Glomerular visceral epithelial cell (primary cell): ENCODE measurements around the gene OR10H4.
"Not testable (repeated sequence)": the region's sequence is repeated elsewhere in the genome, so short reads cannot be mapped to it uniquely, and the experiment has no call there.

ENCODE experiments used
- DNase-seq: peaks from one replicate; pipeline ENCODE4 v3.0.0-alpha.2; 2016; ENCODE audit errors: extremely low spot score

OR10H4 gene

DNA sequence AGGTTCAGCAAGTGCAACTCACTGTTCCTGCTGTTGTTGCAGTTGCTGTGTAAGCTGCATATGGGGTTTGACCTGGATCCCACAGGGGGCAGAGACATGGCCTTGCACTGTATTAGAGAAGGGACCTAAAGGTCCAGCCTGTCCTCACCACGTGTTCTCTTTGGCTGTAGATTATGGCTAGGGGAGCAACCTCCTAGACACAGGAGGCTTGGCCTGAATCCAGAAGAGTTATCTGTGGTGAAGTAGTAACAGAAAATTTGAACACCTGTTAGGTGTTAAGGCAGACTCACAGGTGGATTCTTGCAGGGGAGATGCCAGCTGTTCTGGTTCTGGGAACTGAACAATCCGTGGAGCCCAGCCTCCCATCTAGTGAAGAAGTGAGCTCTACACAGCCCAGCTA is 11.0 kb upstream of the OR10H4 start:
- no peak for DNase-seq

DNA sequence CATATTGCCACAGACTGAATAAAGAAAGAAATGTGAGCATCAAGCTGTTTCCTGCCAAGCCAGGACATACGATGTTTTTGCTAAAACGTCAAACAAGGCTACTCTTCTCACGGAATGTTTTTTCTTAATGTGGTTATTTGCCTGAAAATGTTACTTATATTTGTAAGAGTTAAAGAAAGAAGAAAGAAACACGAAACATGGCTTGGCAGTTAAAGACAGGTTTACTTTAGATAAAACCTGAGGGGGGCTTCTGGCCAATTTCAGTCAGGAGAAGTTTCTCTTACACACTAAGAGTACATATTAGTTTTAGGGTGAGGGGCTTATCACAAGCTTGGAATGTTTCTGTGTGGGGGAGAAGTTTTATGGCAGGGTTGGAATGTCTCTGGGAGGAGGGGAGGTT is 4.4 kb upstream of the OR10H4 start:
- no peak for DNase-seq

DNA sequence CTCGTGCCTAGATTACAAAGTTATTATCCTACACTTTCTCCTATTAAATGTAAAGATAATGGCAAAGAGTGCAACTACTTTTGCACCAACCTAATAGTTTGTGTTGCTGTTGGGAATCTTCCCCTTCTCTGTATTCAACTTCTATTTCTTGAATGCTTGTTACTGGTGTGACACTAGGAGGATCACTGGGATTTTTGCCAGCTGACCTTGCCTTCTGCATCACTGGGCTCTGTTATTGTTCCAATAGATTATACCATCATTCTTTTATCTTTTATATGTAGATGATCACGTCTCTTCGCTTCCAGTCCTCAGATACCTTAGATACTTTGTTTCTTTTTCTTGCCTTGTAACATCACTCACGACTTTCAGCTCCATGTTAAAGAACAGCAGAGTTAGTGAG is 3.5 kb upstream of the OR10H4 start:
- DNase-seq = no peak

GRCh38 chr19:15954820-15955219 is 6.0 kb downstream of the OR10H4 start:
- no peak for DNase-seq

DNA sequence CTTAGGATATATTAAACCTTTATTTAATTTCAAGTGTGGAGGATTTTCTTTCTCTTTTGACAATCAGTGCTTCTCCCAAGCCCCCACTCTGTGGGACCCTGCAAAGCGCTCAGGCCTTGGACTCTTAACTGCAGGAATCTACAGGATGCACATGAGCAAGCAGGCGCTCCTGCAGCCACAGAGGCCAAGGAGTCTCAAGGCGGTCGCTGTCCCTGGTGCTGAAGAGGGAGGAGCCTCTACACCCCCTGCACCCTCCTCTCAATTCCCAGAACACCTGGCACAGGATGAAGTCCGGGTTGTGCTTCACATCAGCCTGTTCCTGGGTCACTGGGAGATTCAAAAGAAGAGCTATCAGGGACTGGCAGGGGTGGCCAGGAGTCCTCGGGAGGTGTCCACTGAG is 13.5 kb downstream of the OR10H4 start:
- DNase-seq = no peak

- no peak for DNase-seq
Measured at GRCh38 chr19:15964231-15964630, 15.4 kb downstream of the OR10H4 start.

- no peak for DNase-seq
Measured at GRCh38 chr19:15971224-15971780, 22.5 kb downstream of the OR10H4 start.

DNA sequence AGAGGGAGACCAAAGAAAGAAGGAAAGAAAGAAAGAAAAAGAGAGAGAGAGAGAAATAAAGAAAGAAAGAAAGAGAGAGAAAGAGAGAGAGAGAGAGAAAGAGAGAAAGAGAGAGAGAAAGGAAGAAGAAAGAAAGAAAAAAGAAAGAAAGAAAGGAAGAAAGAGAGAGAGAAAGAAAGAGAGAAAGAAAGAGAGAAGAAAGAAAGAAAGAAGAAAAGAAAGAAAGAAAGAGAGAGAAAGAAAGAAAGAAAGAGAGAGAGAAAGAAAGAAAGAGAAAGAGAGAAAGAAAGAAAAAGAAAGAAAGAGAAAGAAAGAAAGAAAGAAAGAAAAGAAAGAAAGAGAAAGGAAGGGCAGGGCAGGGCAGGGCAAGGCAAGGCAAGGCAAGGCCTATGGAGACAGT is 23.2 kb downstream of the OR10H4 start:
- not testable (repeated sequence) for DNase-seq

GRCh38 chr19:15974856-15975255 is 26.0 kb downstream of the OR10H4 start:
- no peak for DNase-seq

- no peak for DNase-seq
Measured at GRCh38 chr19:15976836-15977689, 28.3 kb downstream of the OR10H4 start.

- no peak for DNase-seq
Measured at GRCh38 chr19:15977690-15978089, 28.9 kb downstream of the OR10H4 start.

DNA sequence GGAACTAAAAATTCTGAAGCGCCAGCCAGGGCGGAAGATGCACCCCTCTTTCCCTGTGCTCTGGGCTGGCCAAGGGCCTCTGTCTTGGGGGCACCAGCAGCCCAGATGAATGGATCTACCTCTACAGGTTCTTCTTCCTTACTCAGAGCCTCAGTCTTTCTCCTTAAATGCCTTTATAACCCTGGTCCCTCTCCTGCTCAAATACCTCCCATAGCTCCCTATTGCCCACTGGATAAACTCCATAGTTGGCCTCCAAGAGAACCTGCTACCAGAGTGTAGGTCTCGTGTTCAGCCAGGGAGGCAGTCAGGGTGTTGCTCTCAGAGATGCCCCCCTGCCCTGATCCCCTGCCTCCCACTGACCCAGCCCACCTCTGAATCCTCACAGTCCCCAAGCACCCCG is 30.5 kb downstream of the OR10H4 start:
- no peak for DNase-seq

DNA sequence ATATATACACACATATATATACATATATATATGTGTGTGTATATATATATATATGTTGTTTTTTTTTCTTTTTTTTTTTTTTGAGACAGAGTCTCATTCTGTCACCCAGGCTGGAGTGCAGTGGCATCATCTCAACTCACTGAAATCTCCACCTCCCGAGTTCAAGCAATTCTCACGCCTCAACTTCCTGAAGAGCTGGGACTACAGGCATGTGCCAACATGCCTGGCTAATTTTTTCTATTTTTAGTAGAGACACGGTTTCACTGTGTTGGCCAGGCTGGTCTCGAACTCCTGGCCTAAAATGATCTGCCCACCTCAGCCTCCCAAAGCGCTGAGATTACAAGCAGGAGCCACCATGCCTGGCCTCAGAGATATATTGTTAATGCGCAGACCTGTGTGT is 37.0 kb downstream of the OR10H4 start:
- not testable (repeated sequence) for DNase-seq

GRCh38 chr19:15986701-15987100 is 37.9 kb downstream of the OR10H4 start:
- DNase-seq = no peak

DNA sequence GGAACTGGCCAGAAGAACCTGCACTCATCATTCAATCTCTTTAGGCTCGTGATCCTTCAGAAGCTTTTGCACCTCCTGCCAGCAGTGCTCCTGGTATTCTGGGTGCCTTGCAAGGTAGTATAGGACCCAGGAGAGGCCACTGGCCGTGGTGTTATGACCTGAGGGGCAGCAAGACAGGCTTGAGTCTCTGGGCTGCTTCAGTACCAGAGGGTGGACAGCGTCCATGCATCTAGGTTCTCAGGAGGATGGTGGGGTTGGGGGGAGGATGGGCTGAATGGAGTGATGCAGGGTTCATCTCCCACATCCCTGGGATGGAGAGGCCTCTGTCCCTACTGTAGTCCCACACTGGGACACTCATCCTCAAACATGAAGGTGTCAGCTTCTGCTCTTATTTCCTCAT is 41.1 kb downstream of the OR10H4 start:
- DNase-seq = no peak

- DNase-seq = no peak
Measured at GRCh38 chr19:15991602-15992001, 42.8 kb downstream of the OR10H4 start.

- DNase-seq = no peak
Measured at GRCh38 chr19:15992014-15992413, 43.2 kb downstream of the OR10H4 start.

DNA sequence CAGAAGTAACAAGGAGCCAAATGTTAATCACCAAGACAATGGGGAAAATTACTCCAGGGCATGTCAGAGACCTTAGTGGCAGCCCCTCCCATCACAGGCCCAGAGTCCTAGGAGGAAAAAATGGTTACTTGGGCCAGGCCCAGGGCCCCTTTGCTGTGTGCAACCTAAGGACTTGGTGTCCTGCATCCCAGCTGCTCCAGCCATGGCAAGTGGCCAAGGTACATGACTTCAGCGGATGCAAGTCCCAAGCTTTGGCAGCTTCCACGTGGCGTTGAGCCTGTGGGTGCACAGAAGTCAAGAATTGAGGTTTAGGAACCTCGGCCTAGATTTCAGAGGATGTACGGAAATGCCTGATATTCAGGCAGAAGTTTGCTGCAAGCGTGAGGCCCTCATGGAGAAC is 46.7 kb downstream of the OR10H4 start:
- no peak for DNase-seq

DNA sequence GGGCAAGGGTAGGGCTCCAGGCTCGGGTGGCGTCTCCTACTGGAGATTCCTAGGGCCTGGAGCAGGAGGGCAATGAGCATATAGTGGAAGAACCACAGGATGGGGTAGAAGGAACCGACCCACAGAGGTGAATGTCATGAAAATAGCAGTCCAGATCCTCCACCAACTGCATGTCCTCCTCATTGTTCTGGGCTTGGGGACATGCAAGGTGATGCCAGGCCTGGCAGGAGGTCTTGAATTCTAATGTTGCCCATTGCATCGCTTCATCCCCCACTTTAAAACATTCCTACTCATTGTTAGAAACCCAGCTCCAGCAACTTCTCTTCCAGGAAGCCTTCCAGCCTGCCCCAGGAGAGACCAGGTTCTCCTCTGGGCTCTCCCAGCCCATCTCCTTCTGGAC is 49.4 kb downstream of the OR10H4 start:
- DNase-seq = no peak
